Measurements from ENCODE around the gene ANO7. TPM values are rescaled to one million over a fixed set of nuclear protein-coding genes. Genes with fewer than 3 reads are reported as not detected.

Gene ANO7
- total and polyA plus RNA-seq, 2 of the 8 experiments (the other 6 are each of a cell fraction or from before 2014, with no cell fraction given): 3.2 to 6.9 TPM

GRCh38 chr2:241248897-241249296 lies 60.4 kb downstream of the ANO7 start:
- Histone ChIP-seq H2BK20ac (ENCODE audit: low read length) (no peak overlapping the region), H3K4ac (replicated peaks; ENCODE audit: insufficient read length, low read depth, low read length) (no peak overlapping the region), H3K14ac (ENCODE audit: insufficient read length) (no peak overlapping the region), H4K5ac (ENCODE audit: insufficient read length, low read depth, low read length) (no peak overlapping the region), H3K18ac (ENCODE audit: extremely low read depth, low read length) (no peak overlapping the region), H3K9me3 (ENCODE audit: insufficient read depth in 2 of 2, low read depth in 1 of 2, low read length in 1 of 2) (no peaks in the 10 kb centered on the region), H3K36me3 (ENCODE audit: control insufficient read depth in 2 of 4, insufficient read depth in 4 of 4, low read length in 3 of 4) (peaks cover 53 to 97% (median 86%) of the 10 kb centered on the region in 4 experiments), H3K27ac (ENCODE audit: low read depth, low read length) (no peak overlapping the region), H3K4me1 (replicated peaks in 1 of 4; ENCODE audit: control insufficient read depth in 3 of 4, insufficient read depth in 4 of 4, low read length in 3 of 4) (no peaks in the 10 kb centered on the region), H3K79me2 (ENCODE audit: control insufficient read depth in 1 of 2, insufficient read depth in 2 of 2, low read length in 2 of 2) (no peaks in the 10 kb centered on the region; a peak in 1 of 4 replicates), H4K20me1 (replicated peaks in 1 of 2; ENCODE audit: control insufficient read depth in 1 of 2, insufficient read depth in 2 of 2, low read length in 2 of 2) (peaks cover 10 to 20% of the 10 kb centered on the region in 2 experiments), H3K27me3 (replicated peaks in 1 of 4; ENCODE audit: control insufficient read depth in 3 of 4, extremely low read depth in 1 of 4, insufficient read depth in 3 of 4, low read length in 3 of 4) (no peaks in the 10 kb centered on the region), H3K23ac (ENCODE audit: insufficient read length) (no peak overlapping the region), H3K79me1 (ENCODE audit: low read depth, low read length) (peaks cover 2% of the 10 kb centered on the region), H4K91ac (replicated peaks; ENCODE audit: insufficient read length, low read length) (no peak overlapping the region), H3K4me2 (ENCODE audit: insufficient read depth in 1 of 2, low read depth in 2 of 2, low read length in 2 of 2) (no peak overlapping the region), H2BK15ac (ENCODE audit: low read length) (no peak overlapping the region), H3K4me3 (ENCODE audit: extremely low read depth in 1 of 4, insufficient read depth in 2 of 4, low read depth in 3 of 4, low read length in 4 of 4) (no peak overlapping the region), H2AFZ (ENCODE audit: low read length) (no peak overlapping the region), H2BK5ac (ENCODE audit: low read depth, low read length) (no peak overlapping the region), H3K9ac (replicated peaks in 1 of 4; ENCODE audit: extremely low read depth in 1 of 4, low read depth in 3 of 4, low read length in 3 of 4) (no peak overlapping the region), H3K23me2 (ENCODE audit: low read depth, low read length) (no peaks in the 10 kb centered on the region), H4K8ac (ENCODE audit: extremely low read depth, insufficient read depth, low read length) (no peak overlapping the region), H2BK120ac (replicated peaks; ENCODE audit: low read depth, low read length) (no peak overlapping the region), H2AK5ac (ENCODE audit: low read depth, low read length) (no peak overlapping the region), H3K56ac (replicated peaks; ENCODE audit: insufficient read length, low read depth, low read length) (no peak overlapping the region), H2BK12ac (ENCODE audit: low read depth, low read length) (no peak overlapping the region)
- 91% methylated on average over 6 of the region's 6 CpGs; no CpG with 5 or more reads in 1 of the 2 experiments for WGBS, 2 experiments (ENCODE audit: extremely low coverage in 1 of 2, insufficient coverage in 1 of 2, insufficient read length in 1 of 2, insufficient replicate concordance in 2 of 2, low coverage in 1 of 2, low lambda C conversion rate in 2 of 2, missing lambda C conversion rate in 1 of 2)
- CTCF ChIA-PET (ENCODE audit: partially characterized antibody): no interaction called here
- FAIRE-seq (no peak), DNase-seq (ENCODE audit: low read depth in 1 of 2, low spot score in 2 of 2) (no peak)
- POLR2A ChIA-PET (ENCODE audit: partially characterized antibody): no interaction called here
- TF ChIP-seq BACH1 (IDR thresholded peaks at IDR 0.05; ENCODE audit: low read length): no peak
- no peak for TF ChIP-seq EP300 (IDR thresholded peaks at IDR 0.05; ENCODE audit: borderline replicate concordance in 1 of 2, low read depth in 2 of 2, low read length in 2 of 2)
- no peak for TF ChIP-seq TAF7 (optimal IDR thresholded peaks at IDR 0.05; ENCODE audit: borderline replicate concordance, low read depth, low read length)
- TF ChIP-seq SAP30 (IDR thresholded peaks at IDR 0.05; ENCODE audit: insufficient read depth, insufficient replicate concordance, low read length): no peak
- no peak for TF ChIP-seq KDM1A (IDR thresholded peaks at IDR 0.05; ENCODE audit: borderline replicate concordance, low read length)
- TF ChIP-seq CBX8 (IDR thresholded peaks at IDR 0.05; ENCODE audit: borderline replicate concordance, low read depth, low read length): no peak
- no peak for TF ChIP-seq CTCF (IDR thresholded peaks at IDR 0.05; ENCODE audit: control extremely low read depth in 1 of 3, insufficient read depth in 1 of 3, low read depth in 1 of 3, low read length in 3 of 3)
- TF ChIP-seq CBX5 (IDR thresholded peaks at IDR 0.05; ENCODE audit: low read depth, low read length): no peak
- TF ChIP-seq JUND (IDR thresholded peaks at IDR 0.05; ENCODE audit: low read length): no peak
- TF ChIP-seq YY1 (IDR thresholded peaks at IDR 0.05; ENCODE audit: low read depth, low read length): no peak
- TF ChIP-seq TCF12 (IDR thresholded peaks at IDR 0.05; ENCODE audit: low read depth, low read length): no peak
- TF ChIP-seq TBP (IDR thresholded peaks at IDR 0.05; ENCODE audit: low read depth, low read length): no peak
